HepG2 (cell line): Measurements from ENCODE around the gene KMT2D. TPM values are rescaled to one million over a fixed set of nuclear protein-coding genes. Genes with fewer than 3 reads are reported as not detected.
A peak's percentile ranks its signal among the peaks of the same experiment; 100 is the strongest.

Source experiments
- EED ChIP-seq: sonication (generic); formaldehyde crosslinking; IDR thresholded peaks from 2 replicates; pipeline ENCODE4 v1.5.0; 2020; ENCODE audit warnings: mild to moderate bottlenecking, missing genetic modification reagents
- GFI1 ChIP-seq: sonication (generic); formaldehyde crosslinking; IDR thresholded peaks from 2 replicates; pipeline ENCODE4 v1.5.0; 2020; ENCODE audit warnings: missing genetic modification reagents, mild to moderate bottlenecking, borderline replicate concordance
- IKZF4 ChIP-seq: sonication (generic); formaldehyde crosslinking; IDR thresholded peaks from 2 replicates; pipeline ENCODE4 v1.5.1; 2020; ENCODE audit warnings: borderline replicate concordance, mild to moderate bottlenecking, low read depth, missing genetic modification reagents; ENCODE audit errors: not compliant biosample characterization
- KAT8 ChIP-seq: IDR thresholded peaks from 2 replicates; pipeline ENCODE4 v1.6.1; 2016; ENCODE audit warnings: missing genetic modification reagents, missing compliant biosample characterization
- MBD4 ChIP-seq: IDR thresholded peaks from 2 replicates; pipeline ENCODE4 v1.6.1; 2012; ENCODE audit warnings: low read length, inconsistent platforms, borderline replicate concordance
- MYC ChIP-seq: sonication (generic); formaldehyde crosslinking; IDR thresholded peaks from 2 replicates; pipeline ENCODE4 v1.9.0; 2021; ENCODE audit warnings: missing genetic modification reagents, borderline replicate concordance
- POLR2AphosphoS2 ChIP-seq: IDR thresholded peaks from 2 replicates; pipeline ENCODE4 v1.6.1; 2011; ENCODE audit warnings: low read depth, low read length, improper control_type of control experiment
- REXO4 ChIP-seq: sonication (generic); formaldehyde crosslinking; IDR thresholded peaks from 2 replicates; pipeline ENCODE4 v1.8.0; 2022; ENCODE audit warnings: missing genetic modification reagents, mild to moderate bottlenecking, borderline replicate concordance
- SRSF1 ChIP-seq: fragments of 200-400 bp; formaldehyde crosslinking; optimal IDR thresholded peaks from 2 replicates; pipeline ENCODE3; 2017; ENCODE audit warnings: mild to moderate bottlenecking, low read depth, low read length, moderate library complexity
- TBL1XR1 ChIP-seq: fragments of 150-350 bp; IDR thresholded peaks from 2 replicates; pipeline ENCODE4 v1.6.1; 2014; ENCODE audit warnings: borderline replicate concordance, low read length; ENCODE audit not compliant: partially characterized antibody
- ZBTB2 ChIP-seq: sonication (generic); formaldehyde crosslinking; IDR thresholded peaks from 2 replicates; pipeline ENCODE4 v1.8.0; 2022; ENCODE audit warnings: low read depth, missing genetic modification reagents
- ZNF343 ChIP-seq: sonication (generic); formaldehyde crosslinking; IDR thresholded peaks from 2 replicates; pipeline ENCODE4 v1.4.0; 2020; ENCODE audit warnings: mild to moderate bottlenecking, missing genetic modification reagents
- ZNF552 ChIP-seq: sonication (generic); formaldehyde crosslinking; IDR thresholded peaks from 2 replicates; pipeline ENCODE4 v1.9.0; 2022; ENCODE audit warnings: missing genetic modification reagents, mild to moderate bottlenecking, borderline replicate concordance
- ZNF562 ChIP-seq: sonication (generic); formaldehyde crosslinking; IDR thresholded peaks from 2 replicates; pipeline ENCODE4 v1.8.0; 2022; ENCODE audit warnings: missing genetic modification reagents, borderline replicate concordance
- polyA plus RNA-seq, 8 experiments: library from polyadenylated mRNA; depleted of rRNA in 3 of 8; stranded (reverse) in 7 of 8; unstranded in 1 of 8; fragments of >200 nt; fragmentation: Illumina TruSeq in 4 of 8; extraction: Trizol in 4 of 8; gene quantifications; 2 replicates each; pipeline versions ENCODE4 v1.2.1 to v1.2.3, GENCODE V29; 2011 to 2016; ENCODE audit warnings: low read depth in 4 of 8, missing spikeins in 1 of 8, mixed read lengths in 1 of 8; ENCODE audit not compliant: insufficient read depth in 1 of 8
- total RNA-seq, 5 experiments: library from RNA; depleted of rRNA; stranded (reverse); fragments of >200 nt; fragmentation: Illumina TruSeq; extraction: Trizol; gene quantifications; 2 replicates each; pipeline ENCODE4 v1.2.3, GENCODE V29; 2016; ENCODE audit warnings: low read depth in 1 of 5
- TF ChIP-seq, protein P1 (sequence below), 2 experiments: sonication (generic) in 1 of 2; formaldehyde crosslinking in 1 of 2; IDR thresholded peaks; 2 replicates each; pipeline versions ENCODE4 v1.5.1 to v1.6.1; 2011 to 2020; ENCODE audit warnings: borderline replicate concordance in 1 of 2, low read depth in 1 of 2, low read length in 1 of 2, mild to moderate bottlenecking in 1 of 2, missing genetic modification reagents in 1 of 2, moderate library complexity in 1 of 2
- TF ChIP-seq, protein P2 (sequence below): sonication (generic); formaldehyde crosslinking; IDR thresholded peaks from 2 replicates; pipeline ENCODE4 v1.4.0; 2020; ENCODE audit warnings: mild to moderate bottlenecking, missing genetic modification reagents, borderline replicate concordance
- TF ChIP-seq, protein P3 (sequence below): sonication (generic); formaldehyde crosslinking; IDR thresholded peaks from 2 replicates; pipeline ENCODE4 v1.4.0; 2020; ENCODE audit warnings: mild to moderate bottlenecking, missing genetic modification reagents
- TF ChIP-seq, protein P4 (sequence below): sonication (generic); formaldehyde crosslinking; IDR thresholded peaks from 2 replicates; pipeline ENCODE4 v1.5.1; 2020; ENCODE audit warnings: missing genetic modification reagents, mild to moderate bottlenecking, borderline replicate concordance

KMT2D gene
- total and polyA plus RNA-seq, 2 of the 13 experiments (the other 11 are each of a cell fraction or from before 2014, with no cell fraction given), result 8.1 to 10.4 TPM

DNA sequence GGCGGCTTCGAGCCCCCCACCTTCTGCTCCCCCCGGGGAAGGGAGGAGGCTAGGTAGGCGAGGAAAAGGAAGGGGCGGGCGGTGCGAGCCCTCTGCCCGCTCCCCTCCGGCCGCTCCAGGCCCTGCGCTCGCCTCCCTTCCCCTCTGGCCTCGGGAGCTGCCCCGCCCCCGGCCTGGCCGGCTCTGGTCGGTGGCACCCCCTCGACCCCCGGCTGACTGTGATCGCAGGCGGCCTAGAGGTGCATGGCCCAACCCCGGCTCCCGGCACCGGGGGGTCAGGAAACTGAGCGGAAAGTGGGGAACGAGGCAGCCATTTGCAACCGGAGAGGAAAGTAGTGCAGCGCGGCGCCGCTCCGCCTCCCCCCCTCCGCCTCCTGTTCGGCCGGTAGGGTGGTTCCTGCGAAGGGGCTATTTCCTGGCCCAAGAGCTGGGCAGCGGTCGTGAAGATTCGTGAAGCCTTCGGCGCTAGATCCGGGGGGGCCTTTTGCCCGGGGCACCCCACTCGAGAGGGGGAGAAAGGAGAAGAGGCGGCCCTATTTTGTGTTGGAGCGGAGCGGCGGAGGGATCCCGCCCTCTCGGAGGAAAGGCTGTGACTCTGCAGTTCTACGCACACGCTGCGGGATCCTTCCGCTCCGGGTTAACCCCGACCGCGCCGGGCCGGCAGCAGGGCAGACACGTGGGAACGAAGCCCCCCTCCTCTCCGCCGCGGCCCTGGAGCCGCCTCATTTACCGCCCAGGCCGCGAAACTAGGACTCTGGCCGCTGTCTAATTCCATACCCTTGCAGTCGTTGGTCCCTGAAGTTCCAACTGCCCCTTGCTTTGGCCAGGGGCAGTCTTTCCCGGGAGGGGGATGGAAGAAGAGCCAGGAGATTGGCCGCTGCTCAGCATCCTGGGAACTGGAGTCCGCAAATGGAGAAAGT lies at the start of gene KMT2D (continued):
- TF ChIP-seq, protein P1, sequence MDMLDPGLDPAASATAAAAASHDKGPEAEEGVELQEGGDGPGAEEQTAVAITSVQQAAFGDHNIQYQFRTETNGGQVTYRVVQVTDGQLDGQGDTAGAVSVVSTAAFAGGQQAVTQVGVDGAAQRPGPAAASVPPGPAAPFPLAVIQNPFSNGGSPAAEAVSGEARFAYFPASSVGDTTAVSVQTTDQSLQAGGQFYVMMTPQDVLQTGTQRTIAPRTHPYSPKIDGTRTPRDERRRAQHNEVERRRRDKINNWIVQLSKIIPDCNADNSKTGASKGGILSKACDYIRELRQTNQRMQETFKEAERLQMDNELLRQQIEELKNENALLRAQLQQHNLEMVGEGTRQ (IDR thresholded peaks at IDR 0.05; ENCODE audit: low read depth, low read length), result no peak
- TF ChIP-seq, protein P1 (CRISPR knock-in tag; IDR thresholded peaks at IDR 0.05; ENCODE audit: borderline replicate concordance), result peak; percentile 60
- TF ChIP-seq ZNF562 (CRISPR knock-in tag) (peak; percentile 52; the same call in 1 of the 2 replicates), MYC (peak; percentile 98), ZNF343 (CRISPR knock-in tag) (no peak; the same call in 1 of the 2 replicates), IKZF4 (CRISPR knock-in tag) (no peak), SRSF1 (peak; percentile 88), POLR2AphosphoS2 (no peak), GFI1 (CRISPR knock-in tag) (peak; percentile 60; the same call in 1 of the 2 replicates), REXO4 (CRISPR knock-in tag) (no peak), TBL1XR1 (peak; percentile 68), ZNF552 (CRISPR knock-in tag) (0 out of 2 replicates have a peak, but pooled peaks have one; percentile 78), MBD4 (no peak), KAT8 (peak; percentile 93), ZBTB2 (peak; percentile 41; the same call in 1 of the 2 replicates), EED (CRISPR knock-in tag) (peak; percentile 81)
- TF ChIP-seq, protein P2, sequence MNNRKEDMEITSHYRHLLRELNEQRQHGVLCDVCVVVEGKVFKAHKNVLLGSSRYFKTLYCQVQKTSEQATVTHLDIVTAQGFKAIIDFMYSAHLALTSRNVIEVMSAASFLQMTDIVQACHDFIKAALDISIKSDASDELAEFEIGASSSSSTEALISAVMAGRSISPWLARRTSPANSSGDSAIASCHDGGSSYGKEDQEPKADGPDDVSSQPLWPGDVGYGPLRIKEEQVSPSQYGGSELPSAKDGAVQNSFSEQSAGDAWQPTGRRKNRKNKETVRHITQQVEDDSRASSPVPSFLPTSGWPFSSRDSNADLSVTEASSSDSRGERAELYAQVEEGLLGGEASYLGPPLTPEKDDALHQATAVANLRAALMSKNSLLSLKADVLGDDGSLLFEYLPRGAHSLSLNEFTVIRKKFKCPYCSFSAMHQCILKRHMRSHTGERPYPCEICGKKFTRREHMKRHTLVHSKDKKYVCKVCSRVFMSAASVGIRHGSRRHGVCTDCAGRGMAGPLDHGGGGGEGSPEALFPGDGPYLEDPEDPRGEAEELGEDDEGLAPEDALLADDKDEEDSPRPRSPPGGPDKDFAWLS (CRISPR knock-in tag), result 0 out of 2 replicates have a peak, but pooled peaks have one; percentile 47
- TF ChIP-seq, protein P3, sequence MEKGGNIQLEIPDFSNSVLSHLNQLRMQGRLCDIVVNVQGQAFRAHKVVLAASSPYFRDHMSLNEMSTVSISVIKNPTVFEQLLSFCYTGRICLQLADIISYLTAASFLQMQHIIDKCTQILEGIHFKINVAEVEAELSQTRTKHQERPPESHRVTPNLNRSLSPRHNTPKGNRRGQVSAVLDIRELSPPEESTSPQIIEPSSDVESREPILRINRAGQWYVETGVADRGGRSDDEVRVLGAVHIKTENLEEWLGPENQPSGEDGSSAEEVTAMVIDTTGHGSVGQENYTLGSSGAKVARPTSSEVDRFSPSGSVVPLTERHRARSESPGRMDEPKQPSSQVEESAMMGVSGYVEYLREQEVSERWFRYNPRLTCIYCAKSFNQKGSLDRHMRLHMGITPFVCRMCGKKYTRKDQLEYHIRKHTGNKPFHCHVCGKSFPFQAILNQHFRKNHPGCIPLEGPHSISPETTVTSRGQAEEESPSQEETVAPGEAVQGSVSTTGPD (CRISPR knock-in tag), result peak; percentile 55; the same call in 1 of the 2 replicates
- TF ChIP-seq, protein P4, sequence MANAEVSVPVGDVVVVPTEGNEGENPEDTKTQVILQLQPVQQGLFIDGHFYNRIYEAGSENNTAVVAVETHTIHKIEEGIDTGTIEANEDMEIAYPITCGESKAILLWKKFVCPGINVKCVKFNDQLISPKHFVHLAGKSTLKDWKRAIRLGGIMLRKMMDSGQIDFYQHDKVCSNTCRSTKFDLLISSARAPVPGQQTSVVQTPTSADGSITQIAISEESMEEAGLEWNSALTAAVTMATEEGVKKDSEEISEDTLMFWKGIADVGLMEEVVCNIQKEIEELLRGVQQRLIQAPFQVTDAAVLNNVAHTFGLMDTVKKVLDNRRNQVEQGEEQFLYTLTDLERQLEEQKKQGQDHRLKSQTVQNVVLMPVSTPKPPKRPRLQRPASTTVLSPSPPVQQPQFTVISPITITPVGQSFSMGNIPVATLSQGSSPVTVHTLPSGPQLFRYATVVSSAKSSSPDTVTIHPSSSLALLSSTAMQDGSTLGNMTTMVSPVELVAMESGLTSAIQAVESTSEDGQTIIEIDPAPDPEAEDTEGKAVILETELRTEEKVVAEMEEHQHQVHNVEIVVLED (CRISPR knock-in tag), result peak; percentile 95
